ENCODE measurements around the gene SLC22A5. TPM values are rescaled to one million over a fixed set of nuclear protein-coding genes. Genes with fewer than 3 reads are reported as not detected.

SLC22A5 gene
- total and polyA plus RNA-seq, 2 donors (not counting 3 experiments of a cell fraction or from before 2014, with no cell fraction given), result 3.6 to 9.3 TPM

GRCh38 chr5:132444061-132444460 lies 74.6 kb downstream of the SLC22A5 start:
- Histone ChIP-seq H3K4me1 (ENCODE audit: control insufficient read depth, extremely low read depth, insufficient read depth, low read length) (peaks cover 4% of the 10 kb centered on the region), H3K27ac (ENCODE audit: insufficient read depth, low read depth, low read length) (no peak overlapping the region), H3K36me3 (ENCODE audit: control insufficient read depth in 2 of 2, extremely low read depth in 1 of 2, insufficient read depth in 2 of 2, low read length in 2 of 2) (no peaks in the 10 kb centered on the region), H4K20me1 (replicated peaks; ENCODE audit: control insufficient read depth, extremely low read depth, insufficient read depth, low read length) (no peaks in the 10 kb centered on the region), H3K4me3 (replicated peaks in 1 of 3; ENCODE audit: insufficient read depth in 1 of 3, low read depth in 1 of 3, low read length in 3 of 3) (no peak overlapping the region), H3K79me2 (ENCODE audit: control insufficient read depth, insufficient read depth, low read length) (no peaks in the 10 kb centered on the region), H3K9me3 (replicated peaks; ENCODE audit: control insufficient read depth, insufficient read depth, low read length) (no peaks in the 10 kb centered on the region), H3K9me1 (replicated peaks; ENCODE audit: control insufficient read depth, extremely low read depth, insufficient read depth, low read length) (no peaks in the 10 kb centered on the region), H2AFZ (ENCODE audit: low read depth, low read length) (no peak overlapping the region), H3K9ac (replicated peaks; ENCODE audit: extremely low read depth, insufficient read depth, low read length) (no peak overlapping the region), H3K4me2 (ENCODE audit: insufficient read depth, low read length) (no peak overlapping the region), H3K27me3 (ENCODE audit: control insufficient read depth in 2 of 2, insufficient read depth in 2 of 2, low read length in 2 of 2) (no peaks in the 10 kb centered on the region)
- dilution Hi-C loops (cut with MboI; ENCODE audit: extremely low pct_ligation_motif_present, low sequenced_read_pairs), result no loop called here
- intact Hi-C loops (cut with micrococcal nuclease), result no loop called here
- POLR2A ChIA-PET, result no interaction called here
- BruUV-seq (replicated peaks), result no TSS peak
- TF ChIP-seq CTCF (IDR thresholded peaks at IDR 0.05; ENCODE audit: extremely low read depth in 1 of 2, insufficient read depth in 1 of 2, low read depth in 1 of 2, low read length in 2 of 2), result no peak
- TF ChIP-seq POLR2A (IDR thresholded peaks at IDR 0.05; ENCODE audit: low read depth, low read length), result no peak
- TF ChIP-seq GATA2 (IDR thresholded peaks at IDR 0.05; ENCODE audit: insufficient read depth, insufficient read length, low read depth, low read length), result no peak
- no peak for TF ChIP-seq FOS (IDR thresholded peaks at IDR 0.05; ENCODE audit: borderline replicate concordance, insufficient read depth, low read length)
- no peak for TF ChIP-seq MAX (IDR thresholded peaks at IDR 0.05; ENCODE audit: insufficient read depth, insufficient read length)
- no peak for TF ChIP-seq EZH2 (IDR thresholded peaks at IDR 0.05; ENCODE audit: borderline replicate concordance, low read depth, low read length, severe bottlenecking)
- no peak for TF ChIP-seq JUN (IDR thresholded peaks at IDR 0.05; ENCODE audit: borderline replicate concordance, insufficient read depth, insufficient read length, low read depth)
- no peak for TF ChIP-seq POLR2AphosphoS5 (IDR thresholded peaks at IDR 0.05; ENCODE audit: insufficient read depth, low read depth, low read length)
- no peak for TF ChIP-seq MYC (IDR thresholded peaks at IDR 0.05; ENCODE audit: low read depth, low read length)
- CTCF ChIA-PET, result no interaction called here
- FAIRE-seq, result no peak
- no peak for DNase-seq (ENCODE audit: low read depth, low spot score)

Small RNAs within 50 kb of the gene (microRNA-seq; reads per million reads assigned to microRNA genes)
- not detected for gene MIR3936 (ENCODE audit: borderline number of aligned reads, borderline replicate concordance)

Small RNAs within 50 kb of the gene (small RNA-seq; reads per million reads assigned to genes)
- gene MIR3936 (ENCODE audit: insufficient read depth, insufficient read length, low read depth, low replicate concordance), result not detected

Other genes starting within 250 kb of the SLC22A5 start
- 37.4 and 37.6 TPM in 2 replicates for gene P4HA2, start 141.9 kb upstream of the SLC22A5 start, total RNA-seq
- gene P4HA2, start 141.9 kb upstream of the SLC22A5 start, polyA plus RNA-seq, result 58.7 and 67.1 TPM in 2 replicates
- 65.7 and 69.8 TPM in 2 replicates for gene PDLIM4, start 112.0 kb upstream of the SLC22A5 start, total RNA-seq
- 112 and 193 TPM in 2 replicates for gene PDLIM4, start 112.0 kb upstream of the SLC22A5 start, polyA plus RNA-seq
- gene SLC22A4, start 75.3 kb upstream of the SLC22A5 start, total RNA-seq, result 4.9 and 5.4 TPM in 2 replicates
- gene SLC22A4, start 75.3 kb upstream of the SLC22A5 start, polyA plus RNA-seq, result 6.3 and 6.9 TPM in 2 replicates
- gene IRF1, start 121.1 kb downstream of the SLC22A5 start, total RNA-seq, result 17.7 and 28.0 TPM in 2 replicates
- gene IRF1, start 121.1 kb downstream of the SLC22A5 start, polyA plus RNA-seq, result 10.6 and 12.3 TPM in 2 replicates
- gene IL5, start 173.8 kb downstream of the SLC22A5 start, total RNA-seq, result not detected in 2 replicates
- not detected in 2 replicates for gene IL5, start 173.8 kb downstream of the SLC22A5 start, polyA plus RNA-seq
- gene RAD50, start 187.3 kb downstream of the SLC22A5 start, total RNA-seq, result 18.7 and 20.4 TPM in 2 replicates
- 5.2 and 6.1 TPM in 2 replicates for gene RAD50, start 187.3 kb downstream of the SLC22A5 start, polyA plus RNA-seq